NB4 (cell line): ENCODE results near the gene NTN5.

Source experiments
- DNase-seq: peaks from one replicate; pipeline ENCODE4 v3.0.0; 2010; ENCODE audit warnings: low read depth
- H3K4me3 ChIP-seq: one replicate; pipeline ENCODE4 v1.5.1; 2011; ENCODE audit warnings: mild to moderate bottlenecking, low read depth, low read length, moderate library complexity
- MYC ChIP-seq: IDR thresholded peaks from 2 replicates; pipeline ENCODE4 v1.6.1; 2011; ENCODE audit warnings: low read depth, low read length
- POLR2A ChIP-seq: IDR thresholded peaks from 2 replicates; pipeline ENCODE4 v1.6.1; 2011; ENCODE audit warnings: mild to moderate bottlenecking; ENCODE audit not compliant: insufficient read length; ENCODE audit errors: extremely low read depth
- TF ChIP-seq, protein P1 (sequence below): IDR thresholded peaks from one replicate; pipeline ENCODE4 v1.5.1; 2012; ENCODE audit warnings: low read depth, low read length
- TF ChIP-seq, protein P2 (sequence below): IDR thresholded peaks from 2 replicates; pipeline ENCODE4 v1.6.1; 2011; ENCODE audit warnings: low read depth, low read length

Gene NTN5

DNA sequence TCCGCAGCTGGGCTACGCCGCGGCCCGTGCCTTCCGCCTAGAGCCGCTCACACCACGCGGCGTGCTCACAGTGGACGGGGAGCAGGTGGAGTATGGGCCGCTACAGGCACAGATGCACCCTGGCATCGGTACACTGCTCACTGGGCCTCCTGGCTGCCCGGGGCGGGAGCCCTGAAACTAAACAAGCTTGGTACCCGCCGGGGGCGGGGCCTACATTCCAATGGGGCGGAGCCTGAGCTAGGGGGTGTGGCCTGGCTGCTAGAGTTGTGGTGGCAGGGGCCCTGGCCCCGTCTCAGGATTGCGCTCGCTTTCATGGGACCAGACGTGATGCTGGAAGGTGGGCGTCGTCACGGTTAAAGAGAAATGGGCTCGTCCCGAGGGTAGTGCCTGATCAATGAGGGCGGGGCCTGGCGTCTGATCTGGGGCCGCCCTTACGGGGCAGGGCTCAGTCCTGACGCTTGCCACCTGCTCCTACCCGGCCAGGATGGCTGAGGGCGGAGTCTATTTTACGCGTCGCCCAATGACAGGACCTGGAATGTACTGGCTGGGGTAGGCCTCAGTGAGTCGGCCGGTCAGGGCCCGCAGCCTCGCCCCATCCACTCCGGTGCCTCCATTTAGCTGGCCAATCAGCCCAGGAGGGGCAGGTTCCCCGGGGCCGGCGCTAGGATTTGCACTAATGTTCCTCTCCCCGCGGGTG, 43.1 kb downstream of the NTN5 start:
- DNase-seq: peak; percentile 71
- no peak overlapping the region for H3K4me3 ChIP-seq
- TF ChIP-seq, protein P1, sequence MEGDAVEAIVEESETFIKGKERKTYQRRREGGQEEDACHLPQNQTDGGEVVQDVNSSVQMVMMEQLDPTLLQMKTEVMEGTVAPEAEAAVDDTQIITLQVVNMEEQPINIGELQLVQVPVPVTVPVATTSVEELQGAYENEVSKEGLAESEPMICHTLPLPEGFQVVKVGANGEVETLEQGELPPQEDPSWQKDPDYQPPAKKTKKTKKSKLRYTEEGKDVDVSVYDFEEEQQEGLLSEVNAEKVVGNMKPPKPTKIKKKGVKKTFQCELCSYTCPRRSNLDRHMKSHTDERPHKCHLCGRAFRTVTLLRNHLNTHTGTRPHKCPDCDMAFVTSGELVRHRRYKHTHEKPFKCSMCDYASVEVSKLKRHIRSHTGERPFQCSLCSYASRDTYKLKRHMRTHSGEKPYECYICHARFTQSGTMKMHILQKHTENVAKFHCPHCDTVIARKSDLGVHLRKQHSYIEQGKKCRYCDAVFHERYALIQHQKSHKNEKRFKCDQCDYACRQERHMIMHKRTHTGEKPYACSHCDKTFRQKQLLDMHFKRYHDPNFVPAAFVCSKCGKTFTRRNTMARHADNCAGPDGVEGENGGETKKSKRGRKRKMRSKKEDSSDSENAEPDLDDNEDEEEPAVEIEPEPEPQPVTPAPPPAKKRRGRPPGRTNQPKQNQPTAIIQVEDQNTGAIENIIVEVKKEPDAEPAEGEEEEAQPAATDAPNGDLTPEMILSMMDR: no peak
- TF ChIP-seq, protein P2, sequence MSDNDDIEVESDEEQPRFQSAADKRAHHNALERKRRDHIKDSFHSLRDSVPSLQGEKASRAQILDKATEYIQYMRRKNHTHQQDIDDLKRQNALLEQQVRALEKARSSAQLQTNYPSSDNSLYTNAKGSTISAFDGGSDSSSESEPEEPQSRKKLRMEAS: no peak
- TF ChIP-seq MYC (no peak), POLR2A (no peak)

DNA sequence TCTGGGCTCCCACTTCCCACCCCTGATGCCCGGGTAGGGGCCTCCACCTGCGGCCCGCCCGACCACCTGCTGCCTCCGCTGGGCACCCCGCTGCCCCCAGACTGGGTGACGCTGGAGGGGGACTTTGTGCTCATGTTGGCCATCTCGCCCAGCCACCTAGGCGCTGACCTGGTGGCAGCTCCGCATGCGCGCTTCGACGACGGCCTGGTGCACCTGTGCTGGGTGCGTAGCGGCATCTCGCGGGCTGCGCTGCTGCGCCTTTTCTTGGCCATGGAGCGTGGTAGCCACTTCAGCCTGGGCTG, 43.6 kb downstream of the NTN5 start:
- TF ChIP-seq, protein P1: no peak
- TF ChIP-seq, protein P2: no peak
- TF ChIP-seq POLR2A: no peak
- H3K4me3 ChIP-seq: no peak overlapping the region
- peak; percentile 39 for DNase-seq

DNA sequence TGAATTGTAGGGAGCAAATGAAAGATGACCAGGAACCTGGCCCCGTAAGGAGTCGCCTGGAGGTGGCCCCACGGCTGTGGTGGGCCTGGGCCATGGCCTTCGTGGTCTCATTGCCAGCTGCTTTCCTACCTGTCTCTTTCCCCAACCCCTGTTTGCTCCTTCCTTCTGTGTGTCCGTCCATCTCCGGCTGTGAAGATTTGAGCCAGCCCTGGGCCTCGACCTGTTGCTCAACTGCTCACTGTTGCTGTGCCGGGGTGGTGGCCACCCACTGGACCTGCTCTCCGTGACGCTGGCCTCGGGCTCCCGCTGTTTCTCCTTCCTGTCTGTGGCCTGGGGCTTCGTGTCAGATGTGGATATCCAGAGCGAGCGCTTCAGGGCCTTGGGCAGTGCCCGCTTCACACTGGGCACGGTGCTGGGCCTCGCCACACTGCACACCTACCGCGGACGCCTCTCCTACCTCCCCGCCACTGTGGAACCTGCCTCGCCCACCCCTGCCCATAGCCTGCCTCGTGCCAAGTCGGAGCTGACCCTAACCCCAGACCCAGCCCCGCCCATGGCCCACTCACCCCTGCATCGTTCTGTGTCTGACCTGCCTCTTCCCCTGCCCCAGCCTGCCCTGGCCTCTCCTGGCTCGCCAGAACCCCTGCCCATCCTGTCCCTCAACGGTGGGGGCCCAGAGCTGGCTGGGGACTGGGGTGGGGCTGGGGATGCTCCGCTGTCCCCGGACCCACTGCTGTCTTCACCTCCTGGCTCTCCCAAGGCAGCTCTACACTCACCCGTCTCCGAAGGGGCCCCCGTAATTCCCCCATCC, 44.1 kb downstream of the NTN5 start:
- peak; percentile 42 for DNase-seq
- no peak overlapping the region for H3K4me3 ChIP-seq
- TF ChIP-seq POLR2A: no peak
- TF ChIP-seq, protein P1: no peak
- TF ChIP-seq, protein P2: no peak
- TF ChIP-seq MYC: no peak

DNA sequence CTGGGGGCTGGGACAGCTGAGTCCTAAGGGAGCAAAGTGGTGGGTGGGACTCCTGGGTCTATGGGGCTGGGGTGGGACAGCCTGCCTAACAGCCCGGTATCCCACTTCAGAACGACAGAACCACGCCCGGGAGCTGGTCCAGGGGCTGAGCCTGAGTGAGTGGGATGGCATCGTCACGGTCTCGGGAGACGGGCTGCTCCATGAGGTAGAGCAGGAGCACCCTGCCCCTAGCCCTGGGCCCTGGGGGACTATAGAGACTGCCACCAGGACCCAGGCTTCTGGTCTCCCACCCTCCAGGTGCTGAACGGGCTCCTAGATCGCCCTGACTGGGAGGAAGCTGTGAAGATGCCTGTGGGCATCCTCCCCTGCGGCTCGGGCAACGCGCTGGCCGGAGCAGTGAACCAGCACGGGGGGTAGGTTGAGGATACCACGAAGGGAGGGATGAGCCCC, 44.9 kb downstream of the NTN5 start:
- DNase-seq: peak; percentile 38
- no peak overlapping the region for H3K4me3 ChIP-seq
- TF ChIP-seq POLR2A (no peak), MYC (no peak)
- TF ChIP-seq, protein P1: no peak
- TF ChIP-seq, protein P2: no peak

DNA sequence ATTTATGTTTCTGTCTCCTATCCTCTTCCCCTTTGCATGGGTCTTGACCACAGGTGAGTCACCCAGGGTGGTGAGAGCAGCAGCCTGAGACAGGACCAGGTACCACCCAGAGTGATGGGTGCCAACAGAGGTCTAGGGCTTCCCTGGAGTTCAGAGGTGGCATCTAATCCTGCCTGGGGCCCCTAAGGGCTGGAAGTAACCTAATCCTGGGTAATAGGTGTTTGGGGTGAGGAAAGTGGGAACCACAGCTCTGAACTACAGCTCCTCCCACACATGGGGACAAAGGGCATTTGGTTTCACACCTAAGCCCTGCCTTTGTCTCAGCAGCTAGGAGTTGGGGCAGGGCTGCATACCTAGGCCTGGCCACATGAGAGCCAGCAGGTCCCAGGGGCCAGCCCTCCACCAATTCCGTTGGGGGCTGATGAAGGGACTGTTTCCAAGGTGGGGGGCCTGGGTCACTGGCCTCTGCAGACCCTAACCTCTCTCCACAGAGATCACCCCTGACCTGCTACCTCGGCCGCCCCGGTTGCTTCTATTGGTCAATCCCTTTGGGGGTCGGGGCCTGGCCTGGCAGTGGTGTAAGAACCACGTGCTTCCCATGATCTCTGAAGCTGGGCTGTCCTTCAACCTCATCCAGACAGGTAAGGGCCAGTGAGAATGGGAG, 45.5 kb downstream of the NTN5 start:
- no peak overlapping the region for H3K4me3 ChIP-seq
- TF ChIP-seq POLR2A (no peak), MYC (no peak)
- TF ChIP-seq, protein P2: no peak
- TF ChIP-seq, protein P1: no peak
- DNase-seq: peak; percentile 57
